GM12891 (cell line): ENCODE data around the gene GPATCH8.
"Not testable (repeated sequence)": the region's sequence is repeated elsewhere in the genome, so short reads cannot be mapped to it uniquely, and the experiment has no call there.

Experiments used
- POLR2A ChIP-seq: IDR thresholded peaks from 2 replicates; pipeline ENCODE4 v1.6.1; 2011; ENCODE audit warnings: low read depth, low read length, control low read depth
- POLR2AphosphoS5 ChIP-seq: IDR thresholded peaks from 2 replicates; pipeline ENCODE4 v1.6.1; 2011; ENCODE audit warnings: low read depth, low read length, control low read depth
- POU2F2 ChIP-seq: IDR thresholded peaks from 2 replicates; pipeline ENCODE4 v1.6.1; 2011; ENCODE audit warnings: low read depth, mild to moderate bottlenecking, control low read depth, low read length, moderate library complexity
- SPI1 ChIP-seq: IDR thresholded peaks from 2 replicates; pipeline ENCODE4 v1.6.1; 2011; ENCODE audit warnings: low read depth, low read length, control low read depth
- TAF1 ChIP-seq: IDR thresholded peaks from 2 replicates; pipeline ENCODE4 v1.6.1; 2011; ENCODE audit warnings: low read depth, low read length, control low read depth

DNA sequence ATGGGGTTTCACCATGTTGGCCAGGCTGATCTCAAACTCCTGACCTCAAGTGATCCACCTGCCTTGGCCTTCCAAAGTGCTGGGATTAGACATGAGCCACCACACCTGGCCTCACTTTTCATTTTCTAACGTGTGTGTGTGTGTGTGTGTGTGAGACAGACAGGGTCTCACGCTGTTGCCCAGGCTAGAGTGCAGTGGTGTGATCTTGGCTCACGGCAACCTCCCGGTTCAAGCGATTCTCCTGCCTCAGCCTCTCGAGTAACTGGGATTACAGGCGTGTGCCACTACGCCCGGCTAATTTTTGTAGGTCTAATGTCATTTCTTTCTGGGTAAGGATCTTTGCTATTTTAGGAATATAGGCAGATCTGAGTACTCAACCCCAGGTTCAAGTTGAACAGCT, 109.1 kb downstream of the GPATCH8 start:
- not testable (repeated sequence) for TF ChIP-seq POLR2AphosphoS5, POLR2A, TAF1, POU2F2, SPI1
